CD8-positive, alpha-beta memory T cell (primary cell): ENCODE data around the gene ZNF606. TPM values are rescaled to one million over a fixed set of nuclear protein-coding genes. Genes with fewer than 3 reads are reported as not detected.
"Not testable (repeated sequence)": the region's sequence is repeated elsewhere in the genome, so short reads cannot be mapped to it uniquely, and the experiment has no call there.

Source experiments
- CTCF ChIA-PET: fragments of 350-600 bp; sonication (Branson Sonifier 250); formaldehyde crosslinking; loops from one replicate; lab custom pipeline; 2021; ENCODE audit warnings: antibody characterized with exemption; lab: Charles Lee
- POLR2A ChIA-PET: fragments of 350-600 bp; sonication (Branson Sonifier 250); formaldehyde crosslinking; loops from one replicate; lab custom pipeline; 2021; ENCODE audit warnings: antibody characterized with exemption; lab: Charles Lee
- DNase-seq, 5 donors: peaks; one replicate each; pipeline versions ENCODE4 v3.0.0 to v3.0.0-alpha.2; 2020 to 2022; ENCODE audit warnings: mixed read lengths in 1 of 5
- H3K27ac ChIP-seq: one replicate; pipeline ENCODE4 v1.7.0; 2013; ENCODE audit warnings: low read depth, mild to moderate bottlenecking, low read length, moderate library complexity
- H3K27me3 ChIP-seq: 2 replicates; pipeline ENCODE4 v1.7.0; 2013; ENCODE audit warnings: low read length, mild to moderate bottlenecking; ENCODE audit not compliant: insufficient read depth, poor library complexity, severe bottlenecking
- H3K36me3 ChIP-seq: 2 replicates; pipeline ENCODE4 v1.7.0; 2013; ENCODE audit warnings: mild to moderate bottlenecking, low read length, moderate library complexity; ENCODE audit not compliant: insufficient read depth
- H3K4me1 ChIP-seq: 2 replicates; pipeline ENCODE4 v1.7.0; 2013; ENCODE audit warnings: mild to moderate bottlenecking, low read length, moderate library complexity; ENCODE audit not compliant: insufficient read depth
- H3K4me3 ChIP-seq: 2 replicates; pipeline ENCODE4 v1.7.0; 2013; ENCODE audit warnings: mild to moderate bottlenecking, low read length
- H3K9me3 ChIP-seq: 2 replicates; pipeline ENCODE4 v1.7.0; 2013; ENCODE audit warnings: mild to moderate bottlenecking, low read length
- H3K27ac Mint-ChIP-seq, 8 donors: one replicate each; pipeline ENCODE4 v1.8.0; 2020 to 2021; ENCODE audit warnings: mixed read lengths in 8 of 8, mild to moderate bottlenecking in 6 of 8, inconsistent platforms in 3 of 8, moderate library complexity in 3 of 8
- H3K27me3 Mint-ChIP-seq, 2 donors: one replicate each; pipeline ENCODE4 v1.8.0; 2020 to 2021; ENCODE audit warnings: mixed read lengths in 2 of 2, mild to moderate bottlenecking in 1 of 2, moderate library complexity in 1 of 2
- H3K36me3 Mint-ChIP-seq, 3 donors: one replicate each; pipeline ENCODE4 v1.8.0; 2020 to 2021; ENCODE audit warnings: mixed read lengths in 3 of 3, inconsistent platforms in 1 of 3, mild to moderate bottlenecking in 1 of 3
- H3K4me1 Mint-ChIP-seq, 3 donors: one replicate each; pipeline ENCODE4 v1.8.0; 2020 to 2021; ENCODE audit warnings: mixed read lengths in 3 of 3, inconsistent platforms in 1 of 3, mild to moderate bottlenecking in 1 of 3
- H3K4me3 Mint-ChIP-seq, 7 donors: one replicate each; pipeline ENCODE4 v1.8.0; 2020 to 2021; ENCODE audit warnings: mixed read lengths in 7 of 7, mild to moderate bottlenecking in 6 of 7, moderate library complexity in 4 of 7, inconsistent platforms in 2 of 7
- H3K9me3 Mint-ChIP-seq, 5 donors: one replicate each; pipeline ENCODE4 v1.8.0; 2020 to 2022; ENCODE audit warnings: mixed read lengths in 5 of 5, mild to moderate bottlenecking in 3 of 5, moderate library complexity in 2 of 5, inconsistent platforms in 1 of 5
- polyA plus RNA-seq: library from polyadenylated mRNA; unstranded; fragments of 300-500 nt; fragmentation: Illumina TruSeq; gene quantifications from one replicate; pipeline ENCODE4 v1.2.3, GENCODE V29; 2021
- total RNA-seq, 2 experiments: library from RNA; stranded (reverse); gene quantifications; one replicate each; pipeline ENCODE4 v1.2.3, GENCODE V29; 2021

ZNF606 gene
- total and polyA plus RNA-seq, 3 experiments from 2014 or later, result 3.9 to 8.7 (median 8.2) TPM

DNA sequence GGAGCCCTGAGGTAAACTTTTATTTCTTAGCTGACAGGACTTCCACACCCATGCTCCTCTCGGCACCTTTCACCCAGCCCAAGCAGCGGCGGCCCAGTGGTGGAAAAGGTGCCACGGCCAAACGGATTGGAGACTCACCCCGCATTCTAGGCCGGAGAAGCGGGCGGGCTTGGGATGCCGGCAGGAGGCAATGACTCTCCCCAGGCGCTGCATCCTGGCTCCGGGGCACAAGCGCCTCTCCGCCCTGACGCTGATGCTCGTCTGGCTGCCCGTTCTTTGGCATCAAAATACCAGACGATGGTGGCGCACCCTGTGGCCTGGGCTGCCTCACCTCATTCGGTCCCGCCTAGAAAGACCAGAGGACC is 6.7 kb upstream of the ZNF606 start:
- DNase-seq, result no peak
- Mint-ChIP-seq H3K27me3 (peaks cover 4 to 8% of the 10 kb centered on the region in 2 donors), H3K27ac (peak overlapping the region in 1 of 8 donors; percentile 87), H3K4me1 (peaks cover 5 to 21% (median 5%) of the 10 kb centered on the region in 3 donors), H3K4me3 (peak overlapping the region in 5 of 7 donors; percentile 27 to 85 (median 69)), H3K36me3 (peaks cover 15 to 46% (median 37%) of the 10 kb centered on the region in 3 donors), H3K9me3 (peaks cover 21 to 86% (median 79%) of the 10 kb centered on the region in 5 donors)
- Histone ChIP-seq H3K4me3 (no peak overlapping the region), H3K4me1 (no peaks in the 10 kb centered on the region), H3K27ac (no peak overlapping the region), H3K9me3 (peaks cover 59% of the 10 kb centered on the region), H3K36me3 (no peaks in the 10 kb centered on the region), H3K27me3 (no peaks in the 10 kb centered on the region)
- CTCF ChIA-PET, result no interaction called here
- POLR2A ChIA-PET, result no interaction called here

DNA sequence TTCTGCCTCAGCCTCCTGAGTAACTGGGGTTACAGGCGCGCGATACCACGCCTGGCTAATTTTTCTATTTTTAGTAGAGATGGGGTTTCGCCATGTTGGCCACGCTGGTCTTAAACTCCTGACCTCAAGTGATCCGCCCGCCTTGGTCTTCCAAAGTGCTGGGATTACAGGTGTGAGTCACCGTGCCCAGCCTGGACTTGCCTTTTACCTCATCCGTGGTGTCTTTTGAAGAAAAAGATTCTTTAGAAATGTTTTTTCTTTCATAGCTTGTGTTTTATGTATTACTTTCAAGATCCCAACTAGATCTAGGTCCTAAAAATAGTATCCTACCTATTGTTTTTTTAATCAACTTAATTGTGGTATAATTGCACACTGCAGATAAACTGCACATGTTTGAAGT is 6.3 kb upstream of the ZNF606 start:
- H3K36me3 ChIP-seq, H3K27me3 Mint-ChIP-seq, H3K4me3 ChIP-seq, H3K27me3 ChIP-seq, H3K4me1 ChIP-seq, POLR2A ChIA-PET, DNase-seq, CTCF ChIA-PET, H3K27ac ChIP-seq: not testable (repeated sequence)
- peaks cover 17 to 50% (median 41%) of the 10 kb centered on the region in 3 donors for H3K36me3 Mint-ChIP-seq
- peak overlapping the region in 4 of 7 donors; percentile 15 to 85 (median 34) for H3K4me3 Mint-ChIP-seq
- H3K9me3 Mint-ChIP-seq, result peaks cover 21 to 88% (median 80%) of the 10 kb centered on the region in 5 donors
- peaks cover 63% of the 10 kb centered on the region for H3K9me3 ChIP-seq
- peak overlapping the region in 1 of 8 donors; percentile 87 for H3K27ac Mint-ChIP-seq
- peaks cover 7 to 25% (median 8%) of the 10 kb centered on the region in 3 donors for H3K4me1 Mint-ChIP-seq

DNA sequence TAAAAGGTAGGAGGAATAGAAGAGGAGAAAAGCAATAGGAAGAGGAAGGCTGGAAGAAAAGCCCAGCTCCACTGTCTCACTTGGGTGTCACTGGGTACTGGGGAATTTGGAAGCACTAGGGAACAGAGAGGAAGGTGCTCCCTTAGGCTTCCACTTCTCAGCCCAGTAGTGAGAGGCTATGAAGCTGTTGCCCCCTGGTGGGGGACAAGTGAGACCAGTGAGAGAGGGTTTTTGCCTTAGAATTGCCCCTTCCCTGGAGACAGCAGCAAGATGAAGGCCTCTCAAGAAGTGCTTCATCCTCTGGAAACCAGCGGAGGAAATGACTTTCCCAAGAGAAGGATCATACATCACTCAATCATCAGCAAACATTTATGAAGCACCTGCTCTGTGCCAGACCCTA is 4.7 kb upstream of the ZNF606 start:
- Mint-ChIP-seq H3K36me3 (peaks cover 19 to 50% (median 50%) of the 10 kb centered on the region in 3 donors), H3K27me3 (peaks cover 0 to 5% of the 10 kb centered on the region in 2 donors), H3K9me3 (peaks cover 21 to 82% (median 75%) of the 10 kb centered on the region in 5 donors), H3K4me1 (peaks cover 10 to 34% (median 13%) of the 10 kb centered on the region in 3 donors), H3K27ac (no peak overlapping the region), H3K4me3 (no peak overlapping the region)
- ChIA-PET POLR2A (no interaction called here), CTCF (no interaction called here)
- Histone ChIP-seq H3K27me3 (no peaks in the 10 kb centered on the region), H3K4me3 (no peak overlapping the region), H3K4me1 (peaks cover 13% of the 10 kb centered on the region), H3K36me3 (no peaks in the 10 kb centered on the region), H3K27ac (no peak overlapping the region), H3K9me3 (peaks cover 66% of the 10 kb centered on the region)
- DNase-seq, result no peak

DNA sequence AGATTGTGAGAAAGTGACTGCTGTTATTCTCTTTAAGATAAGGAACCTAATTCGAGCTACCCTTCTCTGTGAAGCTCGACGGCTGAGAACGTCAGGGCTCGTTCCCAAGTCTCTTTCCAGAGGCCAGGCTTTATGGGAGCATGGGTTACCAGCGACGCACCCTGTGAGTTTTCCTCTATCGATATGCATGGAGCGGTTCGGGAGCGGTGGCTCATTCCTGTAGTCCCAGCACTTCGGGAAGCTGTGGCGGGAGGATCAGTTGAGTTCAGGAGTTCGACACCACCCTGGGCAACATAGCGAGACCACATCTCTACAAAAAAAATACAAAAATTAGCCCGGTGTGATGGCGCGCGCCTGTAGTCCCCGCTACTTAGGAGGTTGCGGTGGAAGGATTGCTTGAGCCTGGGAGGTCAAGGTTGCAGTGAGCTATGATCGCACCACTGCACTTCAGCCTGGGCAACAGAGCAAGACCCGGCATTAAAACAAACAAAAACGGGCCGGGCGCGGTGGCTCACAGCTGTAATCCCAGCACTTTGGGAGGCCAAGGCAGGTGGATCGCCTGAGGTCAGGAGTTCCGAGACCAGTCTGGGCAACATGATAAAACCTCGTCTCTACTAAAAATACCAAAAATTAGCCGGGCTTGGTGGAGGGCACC is 681 bp upstream of the ZNF606 start:
- no peak for DNase-seq
- POLR2A ChIA-PET, result interaction anchor here (0.8 to 1.9 kb wide), 7 partner anchors 87 to 614 kb away, joined by 3 to 8 read pairs (median 4); partner anchors contain the start of genes ERVK3-1, ZNF154, ZNF274 and ZNF329
- peaks cover 0 to 3% of the 10 kb centered on the region in 2 donors for H3K27me3 Mint-ChIP-seq
- CTCF ChIA-PET, result interaction anchor here (0.9 to 1.6 kb wide), 5 partner anchors 11 to 370 kb away, joined by 3 to 4 read pairs (median 3); partner anchors contain the start of genes ZNF135 and ZNF211
- Histone ChIP-seq H3K27ac (peak overlapping the region; percentile 73), H3K4me3 (peak overlapping the region; percentile 97), H3K36me3 (peaks cover 18% of the 10 kb centered on the region), H3K27me3 (no peaks in the 10 kb centered on the region), H3K4me1 (peaks cover 32% of the 10 kb centered on the region), H3K9me3 (peaks cover 52% of the 10 kb centered on the region)
- peaks cover 28 to 37% (median 29%) of the 10 kb centered on the region in 3 donors for H3K4me1 Mint-ChIP-seq
- H3K4me3 Mint-ChIP-seq, result peak overlapping the region; percentile 81 to 92 (median 86)
- H3K9me3 Mint-ChIP-seq, result peaks cover 21 to 65% (median 57%) of the 10 kb centered on the region in 5 donors
- peaks cover 22 to 76% (median 69%) of the 10 kb centered on the region in 3 donors for H3K36me3 Mint-ChIP-seq
- peak overlapping the region; percentile 79 to 98 (median 86) for H3K27ac Mint-ChIP-seq

DNA sequence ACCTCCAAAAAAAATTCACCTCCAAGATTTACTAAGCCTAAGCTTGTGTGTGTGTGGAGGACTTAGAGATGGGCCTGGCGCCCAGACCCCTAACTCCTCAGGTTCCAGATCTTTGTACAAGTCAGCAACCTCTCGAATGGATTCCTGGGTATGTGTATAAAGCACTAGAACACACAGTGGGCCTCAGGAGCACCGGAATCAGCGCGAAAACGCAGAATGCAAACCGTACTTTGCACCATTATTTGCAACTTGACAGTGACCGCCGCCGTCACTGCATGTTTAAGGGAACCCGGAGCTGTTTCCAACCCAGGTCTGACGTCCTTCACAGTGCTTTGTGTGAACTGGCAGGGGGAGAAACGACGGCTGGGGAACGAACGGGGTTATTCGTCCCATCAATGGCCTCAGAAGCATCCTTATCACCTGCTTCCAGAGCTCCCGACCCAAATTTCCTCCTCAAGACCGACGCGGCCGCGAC is 688 bp downstream of the ZNF606 start:
- POLR2A ChIA-PET, result interaction anchor here (0.8 to 1.9 kb wide), 7 partner anchors 85 to 612 kb away, joined by 3 to 8 read pairs (median 4); partner anchors contain the start of genes ERVK3-1, ZNF154, ZNF274 and ZNF329
- H3K36me3 ChIP-seq, result peaks cover 18% of the 10 kb centered on the region

DNA sequence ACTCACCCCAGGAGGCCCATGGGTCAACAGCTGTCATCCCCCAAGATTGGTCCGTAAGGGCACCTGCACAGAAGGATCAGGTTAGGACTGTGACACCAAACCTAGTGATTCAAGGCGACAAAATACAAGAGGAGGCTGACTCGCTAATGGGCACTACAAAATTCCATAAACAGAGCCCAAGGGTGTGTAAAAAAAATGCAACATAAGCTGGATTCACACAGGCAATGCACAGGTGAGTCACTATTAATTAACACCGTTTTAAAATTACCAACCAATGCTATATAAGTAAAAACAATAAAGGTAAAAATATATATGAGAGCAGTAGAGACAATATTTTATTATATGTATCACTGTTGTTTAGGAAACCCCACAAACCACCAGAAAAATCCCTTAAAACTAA is 1.9 kb downstream of the ZNF606 start:
- no peak overlapping the region for H3K27ac ChIP-seq
- ChIA-PET CTCF (no interaction called here), POLR2A (no interaction called here)
- peaks cover 0 to 3% of the 10 kb centered on the region in 2 donors for H3K27me3 Mint-ChIP-seq
- peaks cover 32% of the 10 kb centered on the region for H3K4me1 ChIP-seq
- H3K4me3 ChIP-seq, result no peak overlapping the region
- H3K27ac Mint-ChIP-seq, result peak overlapping the region in 5 of 8 donors; percentile 3 to 92 (median 74)
- peaks cover 31 to 82% (median 73%) of the 10 kb centered on the region in 3 donors for H3K36me3 Mint-ChIP-seq
- DNase-seq, result no peak
- H3K27me3 ChIP-seq, result no peaks in the 10 kb centered on the region
- peaks cover 11 to 51% (median 38%) of the 10 kb centered on the region in 5 donors for H3K9me3 Mint-ChIP-seq
- H3K9me3 ChIP-seq, result peaks cover 41% of the 10 kb centered on the region
- peak overlapping the region; percentile 81 to 92 (median 86) for H3K4me3 Mint-ChIP-seq
- peaks cover 18% of the 10 kb centered on the region for H3K36me3 ChIP-seq
- peaks cover 28 to 37% (median 30%) of the 10 kb centered on the region in 3 donors for H3K4me1 Mint-ChIP-seq

More for the DNA sequence above, 688 bp downstream of the ZNF606 start:
- H3K9me3 ChIP-seq, result peaks cover 44% of the 10 kb centered on the region
- H3K4me1 ChIP-seq, result peaks cover 32% of the 10 kb centered on the region
- Mint-ChIP-seq H3K9me3 (peaks cover 13 to 57% (median 43%) of the 10 kb centered on the region in 5 donors), H3K36me3 (peaks cover 31 to 83% (median 73%) of the 10 kb centered on the region in 3 donors), H3K27me3 (peaks cover 0 to 3% of the 10 kb centered on the region in 2 donors), H3K4me3 (peak overlapping the region; percentile 81 to 92 (median 86)), H3K27ac (peak overlapping the region; percentile 74 to 98 (median 86)), H3K4me1 (peaks cover 28 to 37% (median 30%) of the 10 kb centered on the region in 3 donors)
- peak overlapping the region; percentile 97 for H3K4me3 ChIP-seq
- CTCF ChIA-PET, result interaction anchor here (0.9 to 1.6 kb wide), 6 partner anchors 9 to 369 kb away, joined by 3 to 4 read pairs (median 3); partner anchors contain the start of gene ZNF211
- peak in 2 of 5 donors; percentile 4 to 53 for DNase-seq
- peak overlapping the region; percentile 73 for H3K27ac ChIP-seq
- H3K27me3 ChIP-seq, result no peaks in the 10 kb centered on the region

DNA sequence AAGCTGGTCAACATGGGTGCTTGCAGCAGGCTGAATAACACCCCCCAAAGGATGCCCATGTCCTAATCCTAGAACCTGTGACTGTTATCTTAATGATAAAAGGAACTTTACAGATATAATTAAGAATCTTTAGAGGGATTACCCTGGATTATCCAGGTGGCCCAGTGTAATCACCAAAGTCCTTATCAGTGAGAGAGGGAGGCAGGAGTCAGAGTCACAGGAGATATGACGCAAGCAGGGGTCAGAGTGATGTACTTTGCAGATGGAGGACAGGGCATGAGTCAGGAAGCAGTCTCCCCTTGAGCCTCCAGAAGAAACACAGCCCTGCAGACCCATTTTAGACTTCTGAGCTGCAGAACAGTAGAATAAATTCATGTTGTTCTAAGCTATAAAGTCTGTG is 9.8 kb downstream of the ZNF606 start:
- Histone ChIP-seq H3K4me1 (no peaks in the 10 kb centered on the region), H3K27ac (no peak overlapping the region), H3K4me3 (no peak overlapping the region), H3K9me3 (peaks cover 23% of the 10 kb centered on the region), H3K27me3 (no peaks in the 10 kb centered on the region), H3K36me3 (peaks cover 11% of the 10 kb centered on the region)
- Mint-ChIP-seq H3K27ac (no peak overlapping the region), H3K4me3 (no peak overlapping the region), H3K4me1 (peaks cover 0 to 4% (median 3%) of the 10 kb centered on the region in 3 donors), H3K36me3 (peaks cover 44 to 81% (median 69%) of the 10 kb centered on the region in 3 donors), H3K9me3 (peaks cover 23 to 72% (median 59%) of the 10 kb centered on the region in 5 donors), H3K27me3 (no peaks in the 10 kb centered on the region)
- ChIA-PET CTCF (interaction anchor here (1.3 kb wide), 1 partner anchor 9 kb away, joined by 3 read pairs; no protein-coding TSS in a partner anchor), POLR2A (interaction anchor here (0.6 kb wide), 1 partner anchor 239 kb away, joined by 3 read pairs; no protein-coding TSS in a partner anchor)
- no peak for DNase-seq
